ENCODE results near the gene P2RY8.
"Not testable (repeated sequence)": the region's sequence is repeated elsewhere in the genome, so short reads cannot be mapped to it uniquely, and the experiment has no call there.

P2RY8 gene

DNA sequence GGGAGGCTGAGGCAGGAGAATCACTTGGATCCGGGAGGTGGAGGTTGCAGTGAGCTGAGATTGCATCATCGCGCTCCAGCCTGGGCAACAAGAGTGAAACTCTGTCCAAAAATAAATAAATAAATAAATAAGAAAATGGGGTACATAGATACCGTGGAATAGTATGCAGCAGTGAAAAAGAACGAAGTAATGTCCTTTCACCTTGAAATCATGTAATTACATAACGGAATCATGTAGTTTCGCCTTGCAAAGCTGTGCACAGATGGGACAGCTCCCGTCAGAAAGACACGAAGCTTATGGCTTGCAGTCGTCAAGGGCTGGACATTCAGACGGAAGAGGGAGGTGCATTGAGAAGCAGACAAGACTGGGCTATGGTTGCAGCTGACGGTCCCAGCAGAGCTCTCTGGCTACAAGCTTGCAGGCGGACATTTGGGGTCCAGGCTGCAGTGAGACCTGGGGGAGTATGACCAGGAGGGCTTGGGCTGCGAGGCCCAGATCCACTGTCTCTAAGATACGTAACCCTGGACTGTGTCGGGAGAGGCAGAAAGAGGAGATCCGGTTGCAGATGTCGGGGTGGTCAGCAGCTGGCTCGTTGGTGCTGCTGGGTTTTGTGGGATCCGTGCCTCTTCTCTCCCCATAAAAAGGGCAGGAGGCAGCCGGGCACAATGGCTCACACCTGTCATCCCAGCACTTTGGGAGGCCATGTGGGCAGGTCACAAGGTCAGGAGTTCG is 6.2 kb upstream of the P2RY8 start:
- DNase-seq, result no peak

DNA sequence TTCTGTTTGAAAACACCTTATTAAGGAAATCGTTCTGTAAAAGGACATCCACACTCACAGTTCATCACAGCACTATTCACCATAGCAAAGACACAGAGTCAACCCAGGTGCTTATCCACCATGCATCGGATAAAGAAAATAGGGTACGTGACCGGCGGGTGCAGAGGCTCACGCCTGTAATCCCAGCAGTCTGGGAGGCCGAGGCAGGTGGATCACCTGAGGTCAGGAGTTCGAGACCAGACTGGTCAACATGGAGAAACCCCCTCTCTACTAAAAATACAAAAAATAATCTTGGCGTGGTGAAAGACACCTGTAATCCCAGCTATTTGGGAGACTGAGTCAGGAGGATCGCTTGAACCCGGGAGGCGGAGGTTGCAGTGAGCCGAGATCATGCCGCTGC is 2.2 kb upstream of the P2RY8 start:
- DNase-seq, result not testable (repeated sequence)

DNA sequence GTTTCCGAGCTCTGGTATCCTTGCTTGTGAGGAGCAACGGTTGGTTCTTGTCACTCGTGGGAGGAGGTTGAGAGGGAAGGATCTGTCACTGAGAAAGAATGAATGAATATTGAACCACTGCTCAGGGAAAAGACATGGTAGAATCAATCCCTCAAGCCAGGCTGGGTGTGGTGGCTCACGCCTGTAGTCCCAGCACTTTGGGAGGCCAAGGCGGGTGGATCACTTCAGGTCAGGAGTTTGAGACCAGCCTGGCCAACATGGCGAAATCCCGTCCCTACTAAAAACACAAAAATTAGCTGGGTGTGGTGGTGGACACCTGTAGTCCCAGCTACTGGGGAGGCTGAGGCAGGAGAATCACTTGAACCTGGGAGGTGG is 718 bp upstream of the P2RY8 start:
- DNase-seq, result not testable (repeated sequence)

GRCh38 chrX:1536712-1537030 is 314 bp downstream of the P2RY8 start:
- DNase-seq, result no peak

GRCh38 chrX:1535241-1536041 is 1.5 kb downstream of the P2RY8 start:
- DNase-seq, result no peak

DNA sequence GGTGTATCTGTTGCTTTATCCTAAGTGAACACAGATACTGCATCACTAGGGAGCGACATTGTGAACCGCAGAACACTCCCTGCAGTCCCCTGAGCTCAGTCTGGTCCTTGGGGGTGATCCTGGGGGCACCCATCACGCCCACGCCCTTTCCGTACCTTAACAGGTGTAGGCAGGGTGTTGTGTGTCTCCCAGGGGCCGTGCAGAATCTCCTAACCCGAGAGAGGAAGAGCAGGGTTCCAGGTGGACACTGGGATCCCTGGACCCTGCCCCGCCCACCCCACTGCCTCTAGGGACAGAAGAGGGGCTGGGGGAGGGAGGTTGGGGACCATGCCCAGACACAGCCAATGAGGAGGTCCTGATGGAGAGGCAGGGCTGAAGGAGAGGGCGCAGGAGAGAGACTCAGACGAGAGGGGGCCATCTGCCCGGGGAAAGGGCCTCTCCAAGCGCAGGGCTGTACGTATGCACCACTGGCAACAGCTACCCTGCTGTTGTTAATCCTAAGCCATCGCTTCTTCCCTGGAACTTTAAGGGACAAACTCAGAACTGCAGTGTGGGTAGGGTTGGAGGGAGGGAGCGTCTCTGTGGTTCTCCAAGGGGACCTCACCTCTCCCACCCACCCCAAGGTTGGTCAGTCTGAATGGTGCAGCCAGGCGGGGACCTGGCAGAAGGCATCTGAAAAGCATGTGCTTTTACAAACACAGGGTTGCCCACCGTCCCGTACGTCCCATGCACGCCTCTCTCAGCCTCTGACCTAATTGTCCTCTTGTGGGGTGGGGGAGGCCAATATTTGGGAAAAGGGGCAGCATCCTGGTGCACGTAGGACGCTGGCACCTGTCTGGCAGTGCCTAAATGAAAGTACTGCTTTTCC is 2.5 kb downstream of the P2RY8 start:
- DNase-seq, result peak; percentile 15

GRCh38 chrX:1533058-1533457 is 3.9 kb downstream of the P2RY8 start:
- no peak for DNase-seq

DNA sequence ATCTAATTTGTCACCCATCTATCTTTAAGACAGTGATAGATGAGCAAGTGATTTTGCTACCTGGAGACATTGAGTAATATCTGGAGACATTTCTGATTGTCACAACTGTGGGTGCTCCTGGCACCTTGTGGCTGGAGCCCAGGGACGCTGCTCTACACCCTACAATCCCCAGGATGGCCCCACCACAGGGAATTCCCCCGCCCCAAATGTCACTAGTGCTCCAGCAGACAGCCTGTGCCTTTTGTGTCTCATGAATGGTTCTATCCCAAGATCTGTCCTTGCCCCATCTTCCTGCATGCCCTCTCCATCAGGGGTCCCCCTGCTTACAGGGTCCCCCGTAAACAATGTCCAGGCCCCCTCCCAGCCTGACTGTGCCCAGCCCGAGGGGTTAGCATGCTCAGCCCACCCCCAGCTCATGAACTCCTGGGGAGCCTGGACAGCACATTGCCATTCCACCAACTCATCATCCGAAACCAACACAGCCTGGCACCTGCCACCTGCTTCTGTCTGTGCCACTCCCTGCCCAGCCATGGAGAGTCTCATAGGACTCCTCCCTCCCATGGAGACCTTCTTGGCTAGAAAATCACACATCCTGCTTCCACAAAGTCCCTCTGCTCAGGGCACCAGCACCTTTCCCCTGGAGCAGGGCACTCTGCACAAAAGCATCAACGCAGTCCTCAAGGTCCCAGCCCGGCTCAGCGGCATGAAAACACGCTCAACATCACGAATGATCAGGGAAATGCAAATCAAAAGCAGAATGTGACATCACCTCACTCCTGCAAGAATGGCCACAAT is 5.7 kb downstream of the P2RY8 start:
- DNase-seq, result no peak

GRCh38 chrX:1529756-1530155 is 7.2 kb downstream of the P2RY8 start:
- no peak for DNase-seq

GRCh38 chrX:1529328-1529727 is 7.7 kb downstream of the P2RY8 start:
- DNase-seq, result no peak

DNA sequence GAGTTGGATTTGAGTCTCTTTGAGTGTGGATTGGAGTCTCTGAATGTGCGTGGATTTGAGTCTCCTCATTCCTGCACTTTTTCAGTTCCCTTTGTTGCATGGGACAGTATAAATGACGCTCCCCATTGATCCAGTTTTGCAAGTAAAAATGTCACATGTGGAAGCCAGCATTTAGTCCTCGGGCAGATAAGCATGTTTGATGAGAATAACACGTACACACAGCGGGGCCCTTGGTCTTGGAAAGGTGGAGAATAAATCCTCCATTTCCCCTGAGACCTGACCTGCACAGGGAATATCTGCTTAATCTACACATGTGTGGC is 8.1 kb downstream of the P2RY8 start:
- DNase-seq, result no peak

GRCh38 chrX:1528186-1528883 is 8.7 kb downstream of the P2RY8 start:
- no peak for DNase-seq

DNA sequence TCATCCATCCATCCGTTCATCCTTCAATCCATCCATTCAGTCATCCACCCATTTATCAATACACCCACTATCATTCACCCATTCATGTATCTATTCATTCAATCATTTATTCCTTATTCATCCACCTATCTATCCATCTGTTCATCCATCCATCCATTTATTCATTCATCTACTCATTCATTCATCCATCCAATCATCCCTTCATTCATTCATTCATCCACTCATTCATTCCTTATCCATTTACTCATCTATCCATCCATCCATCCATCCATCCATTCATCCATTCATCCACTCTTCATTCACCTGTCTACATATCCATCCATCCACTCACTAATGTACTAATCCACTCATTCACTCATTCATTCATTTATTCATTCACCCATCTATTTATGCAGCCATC is 9.5 kb downstream of the P2RY8 start:
- DNase-seq, result no peak

DNA sequence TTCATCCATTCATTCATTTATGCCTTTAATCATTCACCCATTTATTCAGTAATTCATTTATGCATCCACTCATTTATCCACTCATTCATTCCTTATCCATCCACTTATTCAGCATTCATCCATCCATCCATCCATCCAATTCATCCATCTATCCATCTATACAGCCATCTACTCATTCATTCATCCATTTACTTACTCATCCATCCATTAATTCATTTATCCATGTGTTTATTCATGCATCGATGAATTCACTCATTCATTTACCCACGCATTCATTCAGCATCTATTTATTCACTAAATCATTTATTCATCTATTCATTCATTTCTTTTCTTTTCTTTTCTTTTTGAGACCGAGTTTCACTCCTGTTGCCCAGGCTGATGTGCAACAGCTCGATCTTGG is 10.4 kb downstream of the P2RY8 start:
- no peak for DNase-seq

DNA sequence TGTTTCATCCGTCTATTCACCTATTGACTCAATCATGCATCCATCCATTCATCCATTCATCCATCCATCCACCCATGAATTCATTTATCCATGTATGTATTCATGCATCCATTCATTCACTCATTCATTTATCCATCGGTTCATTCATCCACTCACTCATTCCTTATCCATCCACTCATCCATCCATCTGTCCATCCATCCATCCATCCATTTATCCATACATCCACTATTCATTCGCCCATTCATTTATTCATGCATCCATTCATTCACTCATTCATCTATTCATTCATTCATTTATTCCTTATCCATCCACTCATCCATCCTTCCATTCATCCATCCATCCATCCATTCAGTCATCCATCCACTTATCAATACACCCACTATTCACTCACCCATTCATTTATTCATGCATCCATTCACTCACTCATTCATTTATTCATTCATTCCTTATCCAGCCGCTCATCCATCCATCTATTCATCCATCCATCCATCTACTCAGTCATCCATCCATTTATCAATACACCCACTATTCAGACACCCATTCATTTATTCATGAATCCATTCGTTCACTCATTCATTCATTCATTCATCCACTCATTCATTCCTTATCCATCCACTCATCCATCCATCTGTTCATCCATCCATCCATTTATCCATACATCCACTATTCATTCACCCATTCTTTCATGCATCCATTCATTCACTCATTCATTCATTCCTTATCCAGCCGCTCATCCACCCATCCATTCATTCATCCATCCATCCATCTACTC is 11.2 kb downstream of the P2RY8 start:
- no peak for DNase-seq

DNA sequence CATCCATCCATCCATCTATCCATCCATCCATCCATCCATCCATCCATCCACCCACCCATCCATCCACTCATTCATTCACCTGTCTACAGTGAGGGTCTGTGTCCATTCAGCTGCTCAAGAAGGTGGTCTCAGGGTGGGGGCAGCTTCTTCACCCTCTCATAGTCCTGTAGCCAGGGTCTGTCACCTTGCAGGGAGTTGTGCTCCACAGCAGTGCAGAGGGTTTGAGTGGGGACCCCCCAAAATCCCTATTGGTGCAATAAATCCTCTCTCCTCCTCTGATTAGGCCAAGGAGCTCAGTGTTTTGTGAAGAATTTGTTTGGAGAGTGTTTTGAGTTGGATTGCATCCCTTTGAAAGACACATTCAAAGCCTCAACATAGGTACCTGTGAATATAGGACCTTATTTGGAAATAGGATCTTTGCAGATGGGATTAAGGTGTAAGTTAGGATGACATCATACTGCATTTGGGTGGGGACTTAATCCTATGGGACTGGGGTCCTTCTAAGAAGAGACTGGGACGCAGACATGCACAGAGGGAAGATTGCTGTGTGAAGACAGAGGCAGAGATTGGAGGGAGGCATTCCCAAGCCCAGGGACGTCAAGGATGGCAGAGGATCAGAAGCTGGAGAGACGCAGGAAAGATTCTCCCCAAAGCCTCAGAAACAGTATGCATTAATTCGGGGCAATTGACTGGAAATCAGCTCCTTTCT is 12.0 kb downstream of the P2RY8 start:
- DNase-seq, result no peak

GRCh38 chrX:1522905-1523304 is 14.1 kb downstream of the P2RY8 start:
- DNase-seq, result not testable (repeated sequence)

GRCh38 chrX:1521459-1521956 is 15.5 kb downstream of the P2RY8 start:
- peak; percentile 14 for DNase-seq

DNA sequence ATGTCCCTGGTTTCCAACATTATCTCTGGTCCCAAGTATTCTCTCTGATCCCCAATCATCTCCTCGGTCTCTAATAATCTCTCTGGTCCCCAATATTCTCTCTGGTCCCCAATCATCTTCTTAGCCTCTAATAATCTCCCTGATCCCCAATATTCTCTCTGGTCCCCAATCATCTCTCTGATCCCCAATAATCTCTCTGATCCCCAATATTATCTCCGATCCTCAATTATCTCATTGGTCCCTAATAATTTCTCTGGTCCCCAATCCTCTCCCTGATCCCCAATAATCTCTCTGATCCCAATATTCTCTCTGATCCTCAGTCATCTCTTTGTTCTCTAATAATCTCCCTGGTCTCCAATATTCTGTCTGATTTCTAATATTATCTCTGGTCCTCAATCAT is 16.6 kb downstream of the P2RY8 start:
- no peak for DNase-seq

- DNase-seq, result no peak
These were observed 17.9 kb downstream of the P2RY8 start for GRCh38 chrX:1519022-1519497.

Data from effector CD8-positive, alpha-beta T cell (primary cell).